CD4-positive, alpha-beta T cell treated with Interleukin-10 for 1 hour (primary cell): Measurements from ENCODE around the gene CLEC6A.
"Not testable (repeated sequence)": the region's sequence is repeated elsewhere in the genome, so short reads cannot be mapped to it uniquely, and the experiment has no call there.

Experiments used
- DNase-seq: peaks from one replicate; pipeline ENCODE4 v3.0.0-alpha.2; 2020

The CLEC6A gene

GRCh38 chr12:8496074-8496473, 40.3 kb downstream of the CLEC6A start:
- not testable (repeated sequence) for DNase-seq

GRCh38 chr12:8499616-8500015, 43.9 kb downstream of the CLEC6A start:
- no peak for DNase-seq

- peak; percentile 3 for DNase-seq
Observed at GRCh38 chr12:8501720-8502119, 46.0 kb downstream of the CLEC6A start.

- no peak for DNase-seq
Observed at GRCh38 chr12:8504351-8504750, 48.6 kb downstream of the CLEC6A start.

- no peak for DNase-seq
Observed at GRCh38 chr12:8507596-8507995, 51.8 kb downstream of the CLEC6A start.

GRCh38 chr12:8508223-8508622, 52.5 kb downstream of the CLEC6A start:
- DNase-seq: no peak

- no peak for DNase-seq
Observed at GRCh38 chr12:8508910-8509841, 53.4 kb downstream of the CLEC6A start.

GRCh38 chr12:8513256-8513655, 57.5 kb downstream of the CLEC6A start, which contains the start of gene CLEC4D:
CLEC4D (plus strand) TSS chr12:8513503; CDS start chr12:8513733, 230 bp downstream.
- no peak for DNase-seq

GRCh38 chr12:8517971-8518370, 62.2 kb downstream of the CLEC6A start:
- DNase-seq: no peak

GRCh38 chr12:8519171-8519570, 63.4 kb downstream of the CLEC6A start:
- no peak for DNase-seq

- no peak for DNase-seq
Observed at GRCh38 chr12:8527250-8528130, 71.7 kb downstream of the CLEC6A start.
